Glomerular endothelial cell (primary cell): ENCODE data around the gene SPRED2. TPM values are rescaled to one million over a fixed set of nuclear protein-coding genes. Genes with fewer than 3 reads are reported as not detected.

ENCODE experiments used
- DNase-seq: peaks from one replicate; pipeline ENCODE4 v3.0.0-alpha.2; 2011; ENCODE audit warnings: low read depth, low spot score; ENCODE audit errors: extremely low read depth
- total RNA-seq: library from RNA; depleted of rRNA; stranded (reverse); fragments of >200 nt; gene quantifications from 2 replicates; pipeline ENCODE4 v1.2.3, GENCODE V29; 2015

SPRED2 gene
- total RNA-seq, 1 donor from 2014 or later, result 14.6 TPM

DNA sequence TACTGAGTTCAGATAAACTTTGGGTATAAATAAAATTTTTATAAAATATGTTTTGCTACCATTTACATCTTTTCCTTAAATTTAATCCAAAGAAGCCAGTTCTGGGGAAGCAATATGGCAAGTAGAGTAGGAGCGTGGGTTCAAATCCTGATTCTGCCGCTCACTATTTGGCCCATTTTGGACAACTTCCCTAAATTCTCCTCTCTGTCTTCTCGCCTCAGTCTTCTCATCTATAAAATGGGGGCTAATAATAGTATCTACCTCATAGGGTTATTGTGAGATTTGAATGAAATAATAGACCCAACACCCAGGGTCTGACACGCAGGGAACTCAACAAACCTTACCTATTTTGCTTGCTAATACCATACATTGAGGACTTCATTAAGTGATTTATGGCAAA, 145.0 kb downstream of the SPRED2 start:
- no peak for DNase-seq

DNA sequence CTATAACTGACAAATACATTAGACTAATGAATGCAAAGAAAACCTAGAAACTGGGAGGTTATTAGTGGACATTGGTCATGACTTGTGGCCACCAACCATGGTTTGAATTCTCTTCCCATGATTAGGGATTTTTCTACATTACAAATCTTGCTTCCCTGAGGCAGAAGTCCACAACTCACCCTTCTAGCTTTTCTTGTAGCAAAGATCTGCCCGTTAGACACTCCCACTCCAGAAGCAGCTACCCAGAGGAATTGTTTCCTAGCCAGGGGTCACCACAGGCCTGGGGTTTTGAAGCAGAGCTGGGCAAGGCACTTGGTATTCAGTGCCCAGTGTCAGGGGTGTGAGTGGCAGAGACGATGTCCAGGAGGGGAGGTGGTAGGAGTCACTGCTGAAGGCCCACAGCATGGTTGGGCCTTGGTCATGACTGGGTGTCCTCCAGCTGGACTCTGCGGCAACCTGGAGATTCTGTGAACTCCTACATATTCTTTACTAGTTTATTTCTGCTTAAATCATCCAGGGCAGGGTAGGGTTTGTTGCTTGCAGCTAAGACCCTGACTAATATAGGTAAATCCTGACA, 149.8 kb downstream of the SPRED2 start:
- no peak for DNase-seq

DNA sequence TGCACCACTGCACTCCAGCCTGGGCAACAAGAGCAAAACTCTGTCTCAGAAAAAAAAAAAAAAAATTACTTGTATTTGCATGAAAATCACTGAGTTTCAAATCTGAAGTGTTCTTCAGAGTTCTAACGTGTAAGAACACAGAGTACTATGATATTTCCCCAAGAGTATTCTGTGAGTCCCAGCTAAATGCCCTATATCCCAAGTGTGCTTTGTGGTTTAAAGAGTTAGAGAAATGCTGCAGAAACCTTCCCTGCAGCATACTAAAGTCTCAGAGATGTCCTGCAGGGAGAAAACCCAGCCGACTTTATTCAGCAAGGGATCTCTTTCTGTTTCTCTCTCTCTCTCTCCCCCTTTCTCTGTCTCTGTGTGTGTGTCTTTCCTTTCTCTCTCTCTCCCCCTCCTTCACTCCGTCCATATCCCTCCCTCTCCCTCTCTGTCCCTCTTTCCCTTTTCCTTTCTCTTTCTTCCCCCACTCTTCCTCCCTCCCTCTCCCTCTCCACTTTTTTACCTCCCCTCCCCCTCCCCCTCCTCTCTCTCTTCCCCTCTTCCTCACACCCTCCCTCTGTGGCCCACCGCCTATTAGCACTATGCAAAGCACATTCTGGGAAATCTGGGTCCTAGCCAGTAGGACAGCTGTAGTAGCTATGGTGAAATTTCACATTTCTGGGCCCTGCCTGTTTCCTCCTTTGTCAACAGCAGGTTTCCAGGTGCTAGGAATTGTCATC, 150.6 kb downstream of the SPRED2 start:
- no peak for DNase-seq

DNA sequence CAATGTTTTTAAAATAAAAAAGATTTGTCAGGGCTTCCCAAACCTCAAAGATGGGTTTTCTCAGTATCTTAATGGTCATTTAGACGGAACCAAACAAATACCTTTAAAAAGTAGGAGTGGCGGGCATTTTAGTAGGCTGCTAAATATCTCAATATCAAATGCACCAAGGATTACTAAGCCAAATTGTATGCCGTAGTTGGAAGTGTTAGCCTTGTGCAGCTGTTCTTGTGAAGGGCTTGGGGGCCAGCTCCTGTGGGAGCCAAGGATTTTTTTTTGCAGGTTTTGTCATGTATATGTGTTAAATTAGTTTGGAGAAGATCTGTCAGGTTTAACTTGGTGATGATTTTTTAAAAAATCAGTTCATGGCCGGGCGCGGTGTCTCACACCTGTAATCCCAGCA, 152.6 kb downstream of the SPRED2 start:
- no peak for DNase-seq

DNA sequence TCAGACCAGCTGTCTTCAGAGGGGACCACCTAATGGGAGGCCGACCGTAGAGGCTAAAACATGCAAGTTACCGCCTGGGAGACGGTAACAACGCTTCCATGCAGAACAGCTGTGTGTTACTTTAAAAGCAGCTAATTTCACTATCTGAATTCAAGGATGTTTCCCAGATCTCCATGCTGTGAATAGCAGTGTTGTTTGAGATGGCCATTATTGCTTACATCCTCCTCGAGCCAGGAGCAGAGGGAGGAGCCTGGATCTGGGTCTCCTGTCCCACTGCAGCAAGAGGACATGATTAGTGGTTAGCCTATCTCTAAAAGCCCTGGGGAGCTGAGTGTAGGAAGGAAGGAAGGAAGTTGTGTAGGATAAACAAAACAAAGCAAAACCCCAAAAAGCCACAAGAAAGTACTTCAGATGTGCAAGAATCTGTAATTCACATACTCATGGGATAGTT, 153.8 kb downstream of the SPRED2 start:
- no peak for DNase-seq

DNA sequence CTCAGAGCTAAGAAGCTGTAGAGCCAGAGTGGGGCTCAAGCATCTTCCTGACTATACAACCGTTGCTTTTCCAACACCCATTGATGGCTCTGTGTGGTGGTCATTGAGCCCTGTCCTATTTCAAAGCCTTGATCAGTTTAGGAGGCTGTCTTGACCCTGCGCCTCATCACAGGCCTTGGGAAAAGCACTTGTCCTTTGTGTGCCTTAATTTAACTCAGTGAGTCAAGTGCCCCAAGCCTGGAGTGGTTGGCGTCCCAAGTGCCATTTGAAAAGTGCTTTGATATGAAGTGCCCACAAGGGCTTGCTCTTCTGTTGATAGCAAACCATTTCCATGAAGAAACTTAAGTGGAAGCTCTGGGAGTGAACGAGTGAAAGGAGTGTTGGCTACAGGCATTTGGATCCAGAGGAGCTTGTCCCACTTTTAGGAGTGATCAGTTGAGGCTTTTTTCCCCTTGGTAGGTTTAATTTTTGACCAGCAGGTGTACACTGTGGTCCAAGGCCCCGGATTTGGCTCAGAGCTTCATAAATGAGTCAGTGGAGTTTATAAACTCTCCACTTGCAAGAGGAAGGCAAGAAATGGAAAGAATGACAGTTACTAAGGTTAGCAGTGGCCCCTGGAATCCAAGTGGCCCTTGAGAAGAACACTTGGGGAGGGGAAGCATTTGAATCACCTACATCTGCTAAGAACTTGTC, 154.5 kb downstream of the SPRED2 start:
- no peak for DNase-seq

DNA sequence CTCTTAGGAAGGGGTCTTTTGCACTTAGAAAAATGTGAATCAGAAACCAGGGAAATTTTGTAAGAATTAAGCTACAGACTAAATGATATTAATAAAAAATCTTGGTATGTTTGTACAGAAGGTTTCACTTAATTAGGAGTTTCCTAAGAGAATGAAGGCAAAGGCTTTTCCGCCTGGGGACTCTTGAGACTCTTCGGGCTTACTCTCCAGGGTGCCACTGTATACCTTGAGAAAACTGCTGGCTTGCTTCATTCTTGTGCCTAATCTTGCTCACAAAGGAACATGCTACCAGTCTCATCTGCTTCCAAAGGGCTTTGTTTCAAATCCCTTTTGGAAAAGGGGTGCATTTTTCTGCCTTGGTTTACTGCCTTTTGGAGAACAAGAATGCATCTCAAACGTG, 155.3 kb downstream of the SPRED2 start:
- no peak for DNase-seq

DNA sequence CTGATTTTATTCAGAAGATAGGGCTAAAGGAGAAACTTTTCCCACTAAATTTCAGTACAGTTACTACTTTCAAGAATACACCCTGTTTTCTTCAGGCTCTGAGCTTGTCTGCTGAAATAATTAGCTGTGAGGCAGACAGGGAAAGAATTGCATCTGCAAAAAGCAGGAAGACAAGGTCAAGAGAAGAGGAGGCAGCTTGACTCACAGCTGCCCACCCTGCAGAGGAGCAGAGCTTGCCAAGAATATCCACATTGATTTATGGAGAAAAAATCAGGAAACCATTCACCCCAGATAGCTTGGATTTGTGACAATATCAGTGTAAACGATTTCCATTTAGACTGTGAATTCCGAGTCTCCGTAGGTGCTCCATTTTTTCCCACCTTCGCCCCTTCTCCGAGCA, 155.8 kb downstream of the SPRED2 start:
- DNase-seq, result no peak

DNA sequence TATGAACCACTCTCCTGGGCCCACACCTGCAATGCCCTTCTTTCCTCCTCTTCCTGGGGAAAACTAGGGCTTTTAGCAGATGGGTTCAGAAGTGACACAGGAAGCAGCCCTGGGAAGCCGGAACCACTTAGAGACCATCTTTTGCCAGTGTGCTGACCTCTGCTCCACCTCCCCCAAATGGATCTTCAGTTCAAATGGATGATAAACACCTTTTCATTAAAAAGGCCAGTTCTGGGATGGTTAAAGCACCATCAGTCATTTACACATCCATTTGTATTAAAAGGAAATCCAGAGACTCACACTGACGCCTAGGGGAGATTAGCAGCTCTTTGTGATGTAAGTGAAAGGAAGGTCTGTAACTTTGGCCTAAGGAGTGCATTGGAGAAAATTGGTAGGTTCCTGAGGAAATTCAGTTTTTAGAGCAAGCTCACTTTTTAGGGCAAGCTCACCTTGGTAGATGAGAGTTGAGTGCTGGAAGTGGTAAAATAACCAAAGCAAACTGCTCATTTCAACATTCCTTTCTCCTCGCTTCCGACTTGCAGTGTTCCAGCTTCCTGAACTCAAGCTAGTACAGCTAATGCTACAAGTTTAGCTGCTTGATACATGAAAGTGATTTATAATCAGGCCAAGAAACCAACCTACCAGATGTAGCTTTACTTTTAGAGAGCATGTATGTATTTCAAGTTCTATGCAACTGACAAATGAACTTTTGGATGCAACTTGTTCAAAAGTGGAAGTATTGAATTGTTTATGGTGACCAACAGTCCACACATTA, 157.1 kb downstream of the SPRED2 start:
- no peak for DNase-seq

DNA sequence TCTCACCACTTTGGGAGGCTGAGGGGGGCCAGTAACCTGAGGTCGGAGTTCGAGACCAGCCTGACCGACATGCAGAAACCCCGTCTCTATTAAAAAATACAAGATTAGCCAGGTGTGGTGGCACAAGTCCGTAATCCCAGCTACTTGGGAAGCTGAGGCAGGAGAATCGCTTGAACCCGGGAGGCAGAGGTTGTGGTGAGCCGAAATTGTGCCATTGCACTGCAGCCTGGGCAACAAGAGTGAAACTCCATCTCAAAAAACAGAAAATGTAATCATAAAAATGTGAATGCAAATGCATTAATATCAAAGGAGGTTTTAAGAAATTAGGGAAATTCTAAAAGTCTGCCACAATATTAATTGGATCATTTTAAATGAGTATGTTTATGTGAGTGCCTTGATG, 159.1 kb downstream of the SPRED2 start:
- DNase-seq, result no peak

DNA sequence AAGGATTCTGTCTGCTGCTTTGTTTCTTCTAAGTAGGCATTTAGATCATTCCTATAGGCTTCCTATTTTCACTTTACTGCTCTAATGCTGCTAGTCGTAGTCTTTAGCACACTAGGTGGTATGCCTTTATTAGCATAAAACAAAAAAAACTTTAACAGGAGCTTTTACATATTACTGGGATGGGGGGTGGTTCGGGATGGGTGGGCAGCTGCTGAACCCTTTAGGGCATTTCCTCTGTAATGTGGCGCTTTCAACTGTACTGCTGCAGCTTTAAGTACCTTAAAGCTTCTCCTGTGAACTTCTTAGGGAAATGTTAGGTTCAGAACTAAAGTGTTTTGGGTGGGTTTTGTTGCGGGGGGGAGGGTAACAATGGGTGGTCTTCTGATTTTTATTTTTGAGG, 163.4 kb downstream of the SPRED2 start:
- DNase-seq, result no peak

DNA sequence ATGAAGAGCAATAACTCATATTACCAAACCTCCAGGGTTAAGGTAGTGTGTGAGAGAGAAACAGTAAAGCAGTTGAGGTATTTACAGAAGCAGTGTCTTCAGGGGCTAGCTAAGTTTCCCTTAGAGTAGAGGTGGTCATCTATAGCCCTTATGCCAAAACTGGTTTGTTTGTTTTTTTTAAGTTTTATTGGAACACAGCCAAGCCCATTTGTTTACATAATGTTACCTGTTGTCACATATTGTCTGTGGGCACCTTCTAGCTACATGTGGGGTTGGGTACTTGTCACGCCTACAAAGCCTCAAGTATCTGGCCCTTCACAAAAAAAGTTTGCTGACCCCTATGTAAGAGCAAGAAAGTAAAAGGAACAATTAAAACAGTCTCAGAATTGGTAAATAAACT, 165.4 kb downstream of the SPRED2 start:
- no peak for DNase-seq

DNA sequence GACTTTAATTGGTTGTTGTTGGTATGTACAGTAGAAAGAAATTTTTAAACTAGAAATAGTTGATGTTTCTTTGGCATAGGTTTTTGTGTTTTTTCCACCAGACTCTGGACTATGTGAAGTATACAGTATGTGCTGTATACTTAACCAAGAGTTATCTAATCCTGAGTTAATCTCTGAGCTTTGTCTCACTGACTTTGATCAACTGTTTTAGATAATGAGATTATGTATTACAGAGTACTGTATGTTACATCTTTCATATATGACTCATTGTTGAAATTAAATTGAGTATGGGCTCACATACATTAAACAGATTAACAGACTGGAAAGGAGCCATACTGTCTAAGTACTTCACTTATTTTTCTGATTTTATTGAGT, 166.7 kb downstream of the SPRED2 start:
- DNase-seq, result no peak

DNA sequence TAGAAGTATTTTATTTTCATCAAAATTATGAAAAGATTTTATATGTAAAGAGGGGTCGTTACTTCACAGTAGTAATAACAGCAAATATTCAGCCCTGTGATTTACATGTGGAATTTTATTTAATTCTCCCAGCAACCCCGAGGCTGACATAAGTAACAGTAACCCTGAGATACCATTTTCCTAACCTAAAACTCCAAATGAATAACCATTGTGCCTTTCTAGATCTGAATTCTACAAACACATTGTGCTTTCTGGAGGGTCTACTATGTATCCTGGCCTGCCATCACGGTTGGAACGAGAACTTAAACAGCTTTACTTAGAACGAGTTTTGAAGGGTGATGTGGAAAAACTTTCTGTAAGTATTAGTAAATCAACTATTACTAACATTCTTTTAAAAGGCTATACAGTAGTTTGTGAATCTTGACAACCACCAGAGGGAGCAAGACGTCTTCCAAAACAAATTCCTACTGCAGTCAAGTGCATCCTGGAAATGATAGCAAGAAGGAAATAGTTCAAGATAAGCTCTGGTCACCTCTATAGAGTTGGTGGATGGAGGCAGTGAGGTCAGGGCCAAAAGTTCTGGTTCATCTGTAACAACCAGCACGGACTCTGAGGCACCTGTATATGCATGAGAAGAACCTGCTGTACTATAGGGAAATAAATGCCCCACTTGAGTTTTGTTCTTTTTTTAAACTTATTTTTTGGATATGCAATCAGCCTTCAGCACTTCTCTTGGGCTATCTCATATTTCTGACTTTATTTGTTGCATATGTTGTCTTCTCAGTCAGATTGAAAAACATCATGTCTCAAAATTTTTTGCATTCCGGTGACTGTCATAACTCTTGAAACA, 167.4 kb downstream of the SPRED2 start:
- peak; percentile 68 for DNase-seq

DNA sequence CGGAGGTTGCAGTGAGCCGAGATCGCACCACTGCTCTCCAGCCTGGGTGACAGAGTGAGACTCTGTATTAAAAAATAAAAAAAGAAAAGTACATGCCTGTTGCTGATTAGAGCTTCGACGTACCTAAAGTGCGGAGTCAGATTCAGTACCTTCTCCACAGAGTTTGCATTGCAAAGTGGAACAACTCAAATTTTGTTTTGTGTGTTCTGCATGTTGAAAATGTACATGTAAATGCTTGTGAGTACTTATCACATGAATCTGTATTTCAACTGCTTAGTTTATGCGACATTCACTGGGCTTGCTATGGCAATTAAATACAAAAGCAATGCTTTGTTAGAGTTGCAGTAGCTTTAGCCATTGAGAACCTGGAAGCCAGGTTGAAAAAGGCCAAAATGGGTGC, 168.4 kb downstream of the SPRED2 start:
- no peak for DNase-seq

DNA sequence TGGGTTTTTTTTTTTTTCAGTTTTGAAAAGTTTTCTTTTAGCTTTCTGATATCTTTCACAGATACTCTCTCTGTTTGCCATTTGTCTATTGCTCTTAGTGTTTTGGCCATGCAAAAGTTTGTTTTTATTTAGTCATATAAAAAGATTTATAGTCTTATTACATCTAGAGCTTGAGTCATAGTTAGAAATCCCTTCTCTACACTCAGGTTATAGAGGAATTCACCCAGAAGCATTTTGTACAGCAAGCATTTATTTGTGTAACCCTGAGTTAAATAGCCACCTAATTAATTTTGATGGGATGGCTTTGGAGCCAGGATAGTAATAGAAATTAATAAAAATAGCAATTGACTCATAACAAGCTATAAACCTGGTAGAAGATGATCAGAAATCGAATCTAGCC, 169.1 kb downstream of the SPRED2 start:
- DNase-seq, result no peak

DNA sequence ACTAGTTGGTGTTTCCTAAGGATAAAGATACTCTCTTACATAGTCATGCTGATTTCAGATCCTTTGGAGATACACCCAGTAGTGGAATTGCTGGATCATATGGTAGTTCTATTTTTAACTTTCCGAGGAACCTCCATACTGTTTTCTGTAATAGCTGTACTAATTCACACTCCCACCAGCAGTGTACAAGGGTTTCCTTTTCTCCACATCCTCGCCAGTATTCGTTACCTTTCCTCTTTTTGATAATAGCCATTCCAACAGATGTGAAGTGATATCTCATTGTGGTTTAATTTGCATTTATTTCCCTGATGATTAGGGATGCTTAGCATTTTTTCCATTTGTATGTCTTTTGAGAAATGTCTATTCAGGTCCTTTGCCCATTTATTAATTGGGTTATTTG, 170.7 kb downstream of the SPRED2 start:
- DNase-seq, result no peak
